ENCODE measurements around the gene GCNT4. TPM values are rescaled to one million over a fixed set of nuclear protein-coding genes. Genes with fewer than 3 reads are reported as not detected.

The GCNT4 gene
- total RNA-seq, 1 donor from 2014 or later = 0.67 TPM

Other genes with a start within 250 kb of the GCNT4 start
- 3.2 and 3.5 TPM in 2 replicates for gene FAM169A, start 186.2 kb downstream of the GCNT4 start, total RNA-seq
- 0.36 and 0.37 TPM in 2 replicates for gene ANKRD31, start 184.3 kb upstream of the GCNT4 start, total RNA-seq

Data from activated T-helper 1 cell treated with anti-CD3 and anti-CD28 coated beads, Interleukin-12 subunit alpha, Interleukin-12 subunit beta, Interleukin-2, Interleukin-4 antibody, amounts not matched to agents 30 ng/mL and 10 ng/mL and 1 ng/mL, durations not matched to agents 14 hours and 24 hours and 36 hours (primary cell).